ENCODE data around the gene RBM25. TPM values are rescaled to one million over a fixed set of nuclear protein-coding genes. Genes with fewer than 3 reads are reported as not detected.
A peak's percentile ranks its signal among the peaks of the same experiment; 100 is the strongest.

Gene RBM25
- total and polyA plus RNA-seq, 10 of the 15 experiments (the other 5 are each of a cell fraction or from before 2014, with no cell fraction given) = 43.4 to 125 (median 74.1) TPM

GRCh38 chr14:73102806-73103497, 44.6 kb downstream of the RBM25 start:
- TSS peak; percentile 42 for BruUV-seq (replicated peaks)
- ChIA-PET RAD21 (ENCODE audit: unreplicated experiment) (no interaction called here), POLR2A (no interaction called here), SMC1A (ENCODE audit: uncharacterized antibody, unreplicated experiment) (interaction anchor here (1.1 to 1.6 kb wide), 2 partner anchors 33 to 117 kb away, joined by 3 read pairs; partner anchors contain the start of gene PSEN1), CTCF (interaction anchor here (0.7 to 1.4 kb wide), 2 partner anchors 79 to 226 kb away, joined by 3 read pairs; no protein-coding TSS in a partner anchor)
- no peaks in the 10 kb centered on the region for H4K20me1 ChIP-seq (ENCODE audit: control insufficient read depth, insufficient read depth)
- no peak overlapping the region for H3K9ac ChIP-seq (ENCODE audit: control insufficient read depth, insufficient read depth, low read length)
- H3K79me2 ChIP-seq (ENCODE audit: control insufficient read depth, insufficient read depth, low read length) = no peaks in the 10 kb centered on the region
- DNase-seq (ENCODE audit: low read depth, low spot score) = no peak
- no peak overlapping the region for H3K27ac ChIP-seq (ENCODE audit: control insufficient read depth, insufficient read depth)
- no peak overlapping the region for H2AFZ ChIP-seq (ENCODE audit: control insufficient read depth, low read depth, low read length)
- no peak overlapping the region for H3K4me2 ChIP-seq (ENCODE audit: control insufficient read depth, insufficient read depth)
- no peak for ATAC-seq
- peaks cover 9 to 29% of the 10 kb centered on the region in 2 experiments for H3K36me3 ChIP-seq (ENCODE audit: control insufficient read depth in 2 of 2, insufficient read depth in 2 of 2, low read length in 1 of 2)
- TF ChIP-seq MLLT1 (IDR thresholded peaks at IDR 0.05) (no peak), WRNIP1 (IDR thresholded peaks at IDR 0.05; ENCODE audit: borderline replicate concordance, low read depth, low read length) (no peak), KAT2A (conservative IDR thresholded peaks at IDR 0.05; ENCODE audit: control insufficient read depth, low read depth, low read length) (no peak), NKRF (conservative IDR thresholded peaks at IDR 0.05) (no peak), TARDBP (IDR thresholded peaks at IDR 0.05; ENCODE audit: borderline replicate concordance) (no peak), DPF2 (IDR thresholded peaks at IDR 0.05) (no peak), SP1 (IDR thresholded peaks at IDR 0.05; ENCODE audit: low read depth, low read length) (no peak), ATF7 (IDR thresholded peaks at IDR 0.05; ENCODE audit: low read depth) (no peak), NRF1 (conservative IDR thresholded peaks at IDR 0.05; ENCODE audit: low read depth, low read length) (no peak), EP300 (IDR thresholded peaks at IDR 0.05; ENCODE audit: borderline replicate concordance in 1 of 2, control insufficient read depth in 1 of 2, low read depth in 2 of 2, low read length in 2 of 2) (no peak), IRF4 (IDR thresholded peaks at IDR 0.05; ENCODE audit: low read depth, low read length) (no peak), YY1 (IDR thresholded peaks at IDR 0.05; ENCODE audit: low read depth, low read length) (no peak), ZSCAN29 (IDR thresholded peaks at IDR 0.05) (no peak), PAX8 (IDR thresholded peaks at IDR 0.05) (no peak)
- no peaks in the 10 kb centered on the region for H3K27me3 ChIP-seq (replicated peaks in 1 of 2; ENCODE audit: control insufficient read depth in 2 of 2, insufficient read depth in 2 of 2, low read length in 1 of 2)
- no peak overlapping the region for H3K4me3 ChIP-seq
- no peak for FAIRE-seq
- WGBS (ENCODE audit: insufficient coverage, insufficient replicate concordance, low lambda C conversion rate, missing lambda C conversion rate) = 94% methylated on average over 27 of the region's 27 CpGs
- no peaks in the 10 kb centered on the region for H3K9me3 ChIP-seq (replicated peaks; ENCODE audit: control insufficient read depth, insufficient read depth, low read length)
- no peaks in the 10 kb centered on the region for H3K4me1 ChIP-seq (ENCODE audit: control insufficient read depth, insufficient read depth, low read length)
- intact Hi-C loops (cut with micrococcal nuclease; ENCODE audit: unreplicated experiment) = no loop called here
- in situ Hi-C loops (cut with MboI) = no loop called here
